GM21619 (cell line): ENCODE data around the gene CDCP2.
"Not testable (repeated sequence)": the region's sequence is repeated elsewhere in the genome, so short reads cannot be mapped to it uniquely, and the experiment has no call there.

Experiments used
- ATAC-seq: cut with Tn5 transposase; IDR thresholded peaks from one replicate; pipeline ENCODE4 v1.9.1; 2021; ENCODE audit not compliant: unreplicated experiment

CDCP2 gene

DNA sequence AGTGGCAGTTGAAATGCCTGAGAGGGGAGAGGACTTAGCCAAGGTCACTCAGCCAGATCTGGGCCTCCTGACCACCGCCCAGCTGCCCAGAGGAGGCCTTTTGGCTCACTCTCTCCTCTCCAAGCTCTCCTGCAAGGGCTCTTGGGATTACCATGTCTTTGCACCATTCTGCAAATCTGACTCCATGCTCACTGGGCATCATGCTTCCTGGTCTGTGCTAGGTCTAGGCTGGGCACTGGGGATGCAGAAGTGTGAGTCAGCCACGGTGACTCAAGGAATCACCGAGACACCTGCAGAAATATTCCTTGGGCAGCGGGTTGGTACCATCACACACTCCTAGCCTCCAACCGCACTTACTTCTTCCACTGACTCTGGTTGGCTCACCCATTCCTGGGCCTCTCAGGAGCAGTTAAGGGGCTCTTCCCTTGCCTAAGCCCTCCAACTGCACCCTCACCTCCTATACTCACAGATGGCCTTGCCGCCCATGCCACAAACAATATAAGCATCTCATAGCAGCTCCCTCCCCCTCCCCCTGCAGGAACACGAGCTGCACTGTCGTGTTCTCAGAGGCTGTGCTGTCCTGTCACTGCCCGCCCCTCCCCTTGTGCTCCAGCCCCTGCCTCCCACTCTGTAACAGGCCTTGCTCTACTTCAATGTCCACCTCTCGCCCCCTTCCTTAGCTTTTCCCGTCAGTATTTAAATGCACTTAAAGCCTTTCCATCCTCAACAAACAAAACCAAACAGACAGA is 34.8 kb downstream of the CDCP2 start:
- no peak for ATAC-seq

GRCh38 chr1:54115520-54115919 is 37.3 kb downstream of the CDCP2 start:
- no peak for ATAC-seq

- ATAC-seq: no peak
Observed at GRCh38 chr1:54114955-54115354, 37.8 kb downstream of the CDCP2 start.

- ATAC-seq: no peak
Observed at GRCh38 chr1:54114001-54114400, 38.8 kb downstream of the CDCP2 start.

DNA sequence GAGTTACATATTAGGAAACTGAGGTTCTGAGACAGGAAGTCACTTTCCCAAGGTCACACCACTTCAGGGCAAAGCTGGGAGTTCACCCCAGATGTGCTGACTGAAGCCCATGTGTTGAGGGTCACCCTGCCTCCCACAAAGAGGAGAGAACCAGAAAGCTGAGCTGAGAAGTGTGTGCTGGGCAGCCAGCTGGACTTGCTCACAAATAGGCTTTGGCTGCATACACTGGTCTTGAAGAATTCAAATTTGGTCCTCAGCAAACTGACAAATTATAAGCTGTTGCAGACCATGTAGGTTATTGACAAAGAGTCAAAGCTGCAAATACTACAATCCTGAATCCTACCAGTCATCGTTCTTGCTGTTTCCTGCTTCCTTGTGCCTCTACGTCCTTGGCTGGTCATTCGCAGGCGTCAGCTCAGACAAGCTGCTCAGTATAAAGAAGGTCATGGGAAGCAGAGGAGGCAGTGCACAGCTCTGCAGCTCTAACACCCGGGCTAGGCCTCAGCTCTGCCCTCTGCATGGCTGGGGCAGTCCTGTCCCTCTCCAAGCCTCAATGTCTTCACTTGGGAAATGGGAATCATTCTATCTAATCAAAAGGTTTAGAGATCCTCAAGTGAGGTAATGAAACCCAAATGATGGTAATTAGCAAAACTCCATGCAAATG is 40.0 kb downstream of the CDCP2 start:
- ATAC-seq: no peak

- no peak for ATAC-seq
Observed at GRCh38 chr1:54112027-54112426, 40.8 kb downstream of the CDCP2 start.

GRCh38 chr1:54111624-54112023 is 41.2 kb downstream of the CDCP2 start:
- no peak for ATAC-seq

DNA sequence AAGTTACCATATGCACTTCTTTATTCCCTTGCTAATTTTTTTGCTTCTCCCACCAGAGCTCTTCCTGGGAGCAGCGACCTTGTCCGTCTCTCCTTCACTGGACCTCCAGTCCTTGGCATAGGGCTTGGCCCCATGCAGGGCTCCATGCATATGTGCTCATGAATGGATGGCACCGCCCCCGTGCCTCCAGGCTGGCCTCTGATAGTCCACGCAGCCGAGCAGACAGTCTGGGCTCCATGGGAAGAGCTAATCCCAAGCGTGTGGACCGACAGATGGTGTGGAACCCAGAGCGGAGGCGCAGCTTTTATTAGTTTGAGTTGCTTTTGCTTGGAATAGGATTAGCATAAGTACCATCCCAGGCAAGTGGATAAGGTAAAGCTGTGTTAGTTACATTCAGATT is 41.8 kb downstream of the CDCP2 start:
- ATAC-seq: no peak

DNA sequence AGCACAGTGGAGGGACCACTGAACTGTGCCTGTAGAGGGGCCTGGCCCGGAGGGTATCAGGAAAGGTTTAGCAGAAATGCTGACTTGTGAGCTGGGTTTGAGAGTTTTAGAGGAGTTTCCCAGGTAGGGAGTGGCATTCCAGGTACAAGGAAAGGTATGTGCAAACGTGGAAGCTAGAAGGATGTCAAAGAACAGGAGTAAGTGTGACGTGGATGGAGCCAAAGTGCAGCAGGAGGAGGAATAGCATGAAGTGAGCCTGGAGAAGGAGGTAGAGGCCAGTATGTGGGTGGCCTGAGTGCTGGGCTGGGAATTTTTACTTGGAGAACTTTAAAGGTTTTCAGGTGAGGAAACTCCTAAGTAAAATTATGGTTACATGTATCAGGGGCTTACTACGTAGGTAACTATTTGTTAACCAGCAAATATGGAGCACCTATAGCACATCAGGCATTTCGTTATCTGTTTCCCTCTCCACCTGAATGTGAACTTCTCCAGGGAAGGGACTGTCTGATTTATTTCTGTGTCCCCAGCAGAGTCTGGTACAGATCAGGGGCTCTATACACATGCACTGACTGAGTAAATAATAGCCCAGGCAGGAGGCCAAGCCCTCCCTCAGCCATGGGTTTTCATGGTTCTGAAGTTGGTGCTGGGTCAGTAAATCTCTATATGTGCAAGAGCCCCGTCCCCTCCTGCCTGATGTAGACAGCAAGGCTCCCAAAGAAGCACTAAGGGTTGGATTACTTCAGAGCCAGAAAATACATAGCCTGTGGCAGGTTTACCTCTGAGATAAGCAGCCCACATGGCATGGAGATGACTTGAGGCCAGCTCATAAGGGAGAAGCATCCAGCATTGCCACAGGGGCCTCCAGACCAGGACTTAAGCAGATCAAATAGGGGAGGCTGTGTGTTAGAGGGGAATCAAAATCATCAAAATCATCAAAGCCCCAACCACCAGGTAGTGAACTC is 43.4 kb downstream of the CDCP2 start:
- ATAC-seq: no peak

- ATAC-seq: no peak
Observed at GRCh38 chr1:54108156-54108555, 44.6 kb downstream of the CDCP2 start.

- no peak for ATAC-seq
Observed at GRCh38 chr1:54107131-54107530, 45.7 kb downstream of the CDCP2 start.

DNA sequence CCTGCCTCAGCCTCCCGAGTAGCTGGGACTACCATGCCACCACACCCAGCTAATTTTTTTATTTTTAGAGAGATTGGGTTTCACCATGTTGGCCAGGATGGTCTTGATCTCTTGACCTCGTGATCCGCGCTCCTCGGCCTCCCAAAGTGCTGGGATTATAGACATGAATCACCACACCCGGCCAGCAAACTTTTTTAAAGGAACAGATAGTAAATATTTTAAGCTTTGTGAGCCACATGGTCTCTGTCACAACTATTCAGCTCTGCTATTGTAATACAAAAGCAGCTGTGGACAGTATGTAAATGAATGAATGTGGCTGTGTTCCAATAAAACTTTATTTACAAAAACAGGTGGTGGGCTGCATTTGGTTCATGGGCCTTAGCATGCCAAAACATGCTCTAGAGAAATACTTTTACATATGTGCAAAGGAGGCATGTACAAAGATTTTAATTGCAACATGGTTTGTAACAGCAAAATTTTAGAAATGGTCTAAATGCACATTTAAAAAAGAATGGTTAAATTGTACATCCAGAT is 47.0 kb downstream of the CDCP2 start:
- ATAC-seq: no peak

GRCh38 chr1:54105080-54105479 is 47.7 kb downstream of the CDCP2 start:
- no peak for ATAC-seq

DNA sequence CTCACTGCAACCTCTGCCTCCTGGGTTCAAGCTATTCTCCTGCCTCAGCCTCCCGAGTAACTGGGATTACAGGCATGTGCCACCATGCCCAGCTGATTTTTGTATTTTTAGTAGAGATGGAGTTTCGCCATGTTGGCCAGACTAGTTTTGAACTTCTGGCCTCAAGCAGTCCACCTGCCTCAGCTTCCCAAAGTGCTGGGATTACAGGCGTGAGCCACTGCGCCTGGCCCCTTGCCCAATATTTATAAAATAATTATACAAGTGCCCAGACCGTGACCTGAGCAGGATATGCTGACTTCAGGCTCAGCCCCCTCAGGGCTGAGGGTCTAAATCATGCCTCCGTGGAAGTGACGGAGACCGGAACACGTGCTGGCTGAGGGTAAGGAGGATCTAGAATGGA is 48.2 kb downstream of the CDCP2 start:
- ATAC-seq: not testable (repeated sequence)

DNA sequence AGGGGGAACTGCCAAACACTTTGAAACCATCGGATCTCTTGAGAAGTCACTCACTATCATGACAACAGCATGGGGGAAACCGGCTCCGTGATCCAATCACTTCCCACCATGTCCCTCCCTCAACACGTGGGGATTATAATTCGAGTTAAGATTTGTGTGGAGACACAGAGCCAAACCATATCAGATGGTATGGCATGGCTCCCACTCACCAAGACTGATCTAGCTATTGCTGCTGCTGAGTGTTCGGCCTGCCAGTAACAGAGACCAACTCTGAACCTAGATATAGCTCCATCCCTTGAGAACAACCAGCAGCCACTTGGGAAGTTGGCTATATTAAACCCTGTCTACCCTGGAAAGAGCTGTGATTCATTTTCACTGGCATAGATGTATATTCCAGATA is 49.4 kb downstream of the CDCP2 start:
- no peak for ATAC-seq

GRCh38 chr1:54100500-54100899 is 52.3 kb downstream of the CDCP2 start:
- no peak for ATAC-seq

DNA sequence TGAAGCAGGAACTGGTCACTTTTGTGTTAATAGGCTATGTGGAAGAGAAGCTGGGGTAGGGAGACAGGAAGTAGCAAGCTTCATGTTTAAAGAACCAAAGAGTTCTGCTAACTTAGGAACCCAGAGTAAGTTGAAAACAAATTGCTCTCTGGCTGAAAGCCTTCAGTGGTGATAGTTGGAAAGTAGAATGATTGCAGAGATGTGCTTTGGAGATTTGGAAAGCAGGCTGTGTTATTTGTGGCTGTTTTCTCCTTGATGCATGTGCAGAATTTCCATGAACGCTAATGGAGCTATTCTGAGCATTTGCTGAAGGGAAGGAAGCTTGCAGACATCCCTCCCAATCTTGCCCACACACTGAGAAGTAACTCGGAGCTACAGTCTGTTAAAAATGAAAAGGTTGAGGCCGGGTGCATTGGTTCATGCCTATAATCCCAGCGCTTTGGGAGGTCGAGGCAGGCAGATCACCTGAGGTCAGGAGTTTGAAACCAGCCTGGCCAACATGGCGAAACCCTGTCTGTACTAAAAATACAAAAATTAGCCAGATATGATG is 53.7 kb downstream of the CDCP2 start:
- ATAC-seq: no peak

DNA sequence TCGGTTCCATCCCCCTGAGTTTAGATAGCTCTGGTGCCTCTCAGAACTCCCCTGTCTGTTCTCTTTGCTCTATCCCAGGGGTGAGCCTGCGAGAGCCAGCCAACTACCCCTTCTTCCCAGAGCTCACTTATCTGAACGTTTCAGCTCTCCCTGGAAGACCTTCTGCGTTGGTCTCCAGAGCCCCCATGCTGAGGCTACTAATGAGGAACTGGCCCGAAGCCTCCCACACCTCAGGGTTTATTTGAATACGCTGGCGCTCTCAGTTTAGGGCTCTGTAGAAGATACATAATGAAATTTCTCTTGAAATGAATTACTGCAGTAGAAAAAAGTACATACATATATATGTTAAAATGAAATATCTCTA is 55.9 kb downstream of the CDCP2 start:
- ATAC-seq: no peak

- no peak for ATAC-seq
Observed at GRCh38 chr1:54096227-54096876, 56.4 kb downstream of the CDCP2 start.

GRCh38 chr1:54095546-54096226 is 57.1 kb downstream of the CDCP2 start:
- no peak for ATAC-seq
